WTC11 (cell line): Measurements from ENCODE around the gene STK35.

Source experiments
- HMGA2 ChIP-seq: fragments of 250-450 bp; sonication (Bioruptor Pico); IDR thresholded peaks from 2 replicates; pipeline ENCODE4 v1.4.0; 2021; ENCODE audit warnings: mild to moderate bottlenecking, moderate library complexity
- NR3C1 ChIP-seq: sonication (generic); formaldehyde crosslinking; conservative IDR thresholded peaks from 2 replicates; pipeline ENCODE4 v1.8.1; 2023; ENCODE audit warnings: low read depth, mild to moderate bottlenecking, missing genetic modification reagents
- USF2 ChIP-seq: sonication (generic); formaldehyde crosslinking; IDR thresholded peaks from 2 replicates; pipeline ENCODE4 v1.8.1; 2023; ENCODE audit warnings: mild to moderate bottlenecking, missing genetic modification reagents, moderate library complexity
- ZBTB21 ChIP-seq: sonication (generic); formaldehyde crosslinking; IDR thresholded peaks from 2 replicates; pipeline ENCODE4 v1.8.1; 2023; ENCODE audit warnings: mild to moderate bottlenecking, missing genetic modification reagents, borderline replicate concordance
- ZNF138 ChIP-seq: sonication (generic); formaldehyde crosslinking; conservative IDR thresholded peaks from 2 replicates; pipeline ENCODE4 v1.8.1; 2022; ENCODE audit warnings: mild to moderate bottlenecking, moderate library complexity, missing genetic modification reagents
- ZNF263 ChIP-seq: sonication (generic); formaldehyde crosslinking; IDR thresholded peaks from 2 replicates; pipeline ENCODE4 v1.8.1; 2022; ENCODE audit warnings: low read depth, mild to moderate bottlenecking, moderate library complexity, missing genetic modification reagents
- ZNF671 ChIP-seq: fragments of 250-450 bp; sonication (Bioruptor Pico); IDR thresholded peaks from 2 replicates; pipeline ENCODE4 v1.8.0; 2021; ENCODE audit warnings: mild to moderate bottlenecking
- TF ChIP-seq, protein P1 (sequence below): fragments of 200-600 bp; IDR thresholded peaks from 2 replicates; pipeline ENCODE4 v1.8.0; 2022; ENCODE audit warnings: antibody characterized with exemption

DNA sequence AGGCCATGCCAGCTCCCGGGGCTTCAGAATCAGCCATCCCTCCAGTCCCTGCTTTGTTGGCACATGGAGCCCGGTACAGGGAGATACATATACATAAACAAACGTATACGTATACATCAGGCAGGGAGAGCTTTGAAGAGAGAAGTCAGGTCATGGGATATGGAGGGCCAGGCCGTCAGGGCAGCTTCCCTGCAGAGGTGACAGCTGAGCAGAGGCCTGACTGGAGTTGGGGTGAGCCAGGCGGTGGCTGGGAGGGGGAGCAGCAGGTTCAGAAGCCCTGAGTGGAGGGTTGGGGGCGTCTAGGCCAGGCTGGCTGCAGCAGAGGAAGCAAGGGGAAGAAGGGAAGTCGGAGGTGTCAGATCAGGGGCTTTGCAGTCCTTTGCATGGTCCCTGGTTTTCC is 61.7 kb downstream of the STK35 start:
- TF ChIP-seq ZNF263: no peak
- TF ChIP-seq, protein P1, sequence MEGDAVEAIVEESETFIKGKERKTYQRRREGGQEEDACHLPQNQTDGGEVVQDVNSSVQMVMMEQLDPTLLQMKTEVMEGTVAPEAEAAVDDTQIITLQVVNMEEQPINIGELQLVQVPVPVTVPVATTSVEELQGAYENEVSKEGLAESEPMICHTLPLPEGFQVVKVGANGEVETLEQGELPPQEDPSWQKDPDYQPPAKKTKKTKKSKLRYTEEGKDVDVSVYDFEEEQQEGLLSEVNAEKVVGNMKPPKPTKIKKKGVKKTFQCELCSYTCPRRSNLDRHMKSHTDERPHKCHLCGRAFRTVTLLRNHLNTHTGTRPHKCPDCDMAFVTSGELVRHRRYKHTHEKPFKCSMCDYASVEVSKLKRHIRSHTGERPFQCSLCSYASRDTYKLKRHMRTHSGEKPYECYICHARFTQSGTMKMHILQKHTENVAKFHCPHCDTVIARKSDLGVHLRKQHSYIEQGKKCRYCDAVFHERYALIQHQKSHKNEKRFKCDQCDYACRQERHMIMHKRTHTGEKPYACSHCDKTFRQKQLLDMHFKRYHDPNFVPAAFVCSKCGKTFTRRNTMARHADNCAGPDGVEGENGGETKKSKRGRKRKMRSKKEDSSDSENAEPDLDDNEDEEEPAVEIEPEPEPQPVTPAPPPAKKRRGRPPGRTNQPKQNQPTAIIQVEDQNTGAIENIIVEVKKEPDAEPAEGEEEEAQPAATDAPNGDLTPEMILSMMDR: no peak
- TF ChIP-seq ZNF138 (CRISPR knock-in tag): no peak
- TF ChIP-seq USF2: no peak
- no peak for TF ChIP-seq HMGA2
- no peak for TF ChIP-seq NR3C1
- TF ChIP-seq ZBTB21: no peak
- TF ChIP-seq ZNF671 (CRISPR knock-in tag): no peak
